ENCODE data around the gene PNKD.

DNA sequence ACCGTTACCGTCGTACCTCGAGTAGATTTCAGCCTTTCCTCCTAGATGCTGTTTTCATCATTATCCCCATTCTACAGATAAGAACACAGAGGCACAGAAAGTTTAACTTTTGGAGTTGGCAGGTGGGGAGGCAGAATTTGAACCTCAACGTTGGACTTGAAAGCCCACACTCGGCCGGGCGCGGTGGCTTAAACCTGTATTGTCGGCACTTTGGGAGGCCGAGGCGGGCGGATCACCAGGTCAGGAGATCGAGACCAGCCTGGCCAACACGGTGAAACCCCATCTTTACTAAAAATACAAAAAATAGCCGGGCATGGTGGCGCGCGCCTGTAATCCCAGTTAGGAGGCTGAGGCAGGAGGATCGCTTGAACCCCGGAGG lies 97.8 kb downstream of the PNKD start:
- TF ChIP-seq, protein P1, sequence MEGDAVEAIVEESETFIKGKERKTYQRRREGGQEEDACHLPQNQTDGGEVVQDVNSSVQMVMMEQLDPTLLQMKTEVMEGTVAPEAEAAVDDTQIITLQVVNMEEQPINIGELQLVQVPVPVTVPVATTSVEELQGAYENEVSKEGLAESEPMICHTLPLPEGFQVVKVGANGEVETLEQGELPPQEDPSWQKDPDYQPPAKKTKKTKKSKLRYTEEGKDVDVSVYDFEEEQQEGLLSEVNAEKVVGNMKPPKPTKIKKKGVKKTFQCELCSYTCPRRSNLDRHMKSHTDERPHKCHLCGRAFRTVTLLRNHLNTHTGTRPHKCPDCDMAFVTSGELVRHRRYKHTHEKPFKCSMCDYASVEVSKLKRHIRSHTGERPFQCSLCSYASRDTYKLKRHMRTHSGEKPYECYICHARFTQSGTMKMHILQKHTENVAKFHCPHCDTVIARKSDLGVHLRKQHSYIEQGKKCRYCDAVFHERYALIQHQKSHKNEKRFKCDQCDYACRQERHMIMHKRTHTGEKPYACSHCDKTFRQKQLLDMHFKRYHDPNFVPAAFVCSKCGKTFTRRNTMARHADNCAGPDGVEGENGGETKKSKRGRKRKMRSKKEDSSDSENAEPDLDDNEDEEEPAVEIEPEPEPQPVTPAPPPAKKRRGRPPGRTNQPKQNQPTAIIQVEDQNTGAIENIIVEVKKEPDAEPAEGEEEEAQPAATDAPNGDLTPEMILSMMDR (IDR thresholded peaks at IDR 0.05) = no peak
- TF ChIP-seq POLR2A (IDR thresholded peaks at IDR 0.05) = no peak
